H1 (cell line): Measurements from ENCODE around the gene CCT5. TPM values are rescaled to one million over a fixed set of nuclear protein-coding genes. Genes with fewer than 3 reads are reported as not detected.

Source experiments
- CBX8 ChIP-seq: fragments of 300-800, 300-1000 bp; sonication (generic); IDR thresholded peaks from 2 replicates; pipeline ENCODE4 v1.7.1; 2016; ENCODE audit warnings: low read depth, low read length, borderline replicate concordance
- GABPA ChIP-seq: IDR thresholded peaks from 2 replicates; pipeline ENCODE4 v1.6.1; 2011; ENCODE audit warnings: mild to moderate bottlenecking, low read length, moderate library complexity, borderline replicate concordance; ENCODE audit not compliant: insufficient read depth
- JUND ChIP-seq: IDR thresholded peaks from 2 replicates; pipeline ENCODE4 v1.6.1; 2011; ENCODE audit warnings: mild to moderate bottlenecking, improper control_type of control experiment, low read length
- RXRA ChIP-seq: IDR thresholded peaks from 2 replicates; pipeline ENCODE4 v1.6.1; 2011; ENCODE audit warnings: low read depth, mild to moderate bottlenecking, low read length, moderate library complexity; ENCODE audit not compliant: insufficient read depth
- SP1 ChIP-seq: IDR thresholded peaks from 2 replicates; pipeline ENCODE4 v1.6.1; 2011; ENCODE audit warnings: low read depth, low read length
- polyA plus RNA-seq, 7 experiments: library from polyadenylated mRNA; depleted of rRNA in 3 of 7; stranded (reverse) in 5 of 7; unstranded in 2 of 7; fragments of >200 nt in 5 of 7; fragments of 200-250 nt in 2 of 7; gene quantifications; 1 replicate in 5 of 7; 2 replicates in 1 of 7; 4 replicates in 1 of 7; pipeline versions ENCODE4 v1.2.1 to v1.2.3, GENCODE V29; 2011 to 2013; ENCODE audit warnings: missing spikeins in 2 of 7, mixed read lengths in 2 of 7
- total RNA-seq: library from RNA; stranded (reverse); fragmentation: NEBNext Ultra II Directional; extraction: Animal tissue kit (Norgen Biotek cat#: 25700); gene quantifications from 2 replicates; pipeline ENCODE4 v1.2.1, GENCODE V29; 2021

The CCT5 gene
- total and polyA plus RNA-seq, 2 of the 8 experiments (the other 6 are each of a cell fraction or from before 2014, with no cell fraction given) = 425 to 549 TPM

DNA sequence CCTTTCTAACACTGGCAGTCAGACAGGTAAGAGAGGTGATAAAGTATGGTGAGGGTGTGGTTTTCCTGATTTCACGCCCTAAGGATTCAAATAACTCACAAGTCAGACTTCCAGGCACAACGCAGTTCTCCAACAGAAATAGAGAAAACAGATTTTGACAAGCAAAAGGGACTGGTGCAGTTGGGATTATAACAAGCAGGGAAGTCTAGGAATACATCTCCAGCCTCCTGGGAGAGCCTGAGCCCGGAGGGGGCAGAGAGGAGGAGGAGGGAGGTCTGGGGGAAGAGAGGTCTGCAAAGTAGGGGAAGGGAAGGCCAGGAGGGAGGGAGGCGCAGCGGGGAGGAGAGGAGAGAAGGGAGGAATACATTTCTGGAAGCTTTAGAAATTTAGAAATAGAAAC, 56.0 kb downstream of the CCT5 start (continued):
- TF ChIP-seq CBX8 (no peak), GABPA (no peak), RXRA (no peak), SP1 (no peak), JUND (no peak)
